ENCODE results near the gene ADK.

The ADK gene

GRCh38 chr10:74406006-74406405, 255.0 kb downstream of the ADK start:
- no peak overlapping the region for H3K4me3 ChIP-seq (ENCODE audit: low read depth, low read length)

GRCh38 chr10:74415146-74415839, 264.3 kb downstream of the ADK start:
- no peaks in the 10 kb centered on the region for H3K36me3 ChIP-seq (ENCODE audit: control insufficient read depth, insufficient read depth, low read length)
- H3K4me3 ChIP-seq (ENCODE audit: low read depth, low read length), result no peak overlapping the region
- no peak overlapping the region for H3K4me2 ChIP-seq (ENCODE audit: low read length)
- H3K79me2 ChIP-seq, result no peaks in the 10 kb centered on the region
- no peaks in the 10 kb centered on the region for H3K27me3 ChIP-seq (ENCODE audit: control insufficient read depth, insufficient read depth, low read length)
- H3K4me1 ChIP-seq, result no peaks in the 10 kb centered on the region
- no peak overlapping the region for H3K9ac ChIP-seq
- TF ChIP-seq CTCF (IDR thresholded peaks at IDR 0.05), result no peak
- no peak overlapping the region for H3K27ac ChIP-seq
- H3K9me3 ChIP-seq (ENCODE audit: control insufficient read depth, low read length), result no peaks in the 10 kb centered on the region
- H2AFZ ChIP-seq, result no peak overlapping the region

More at GRCh38 chr10:74406006-74406405, 255.0 kb downstream of the ADK start:
- no peaks in the 10 kb centered on the region for H3K79me2 ChIP-seq
- H3K27me3 ChIP-seq (ENCODE audit: control insufficient read depth, insufficient read depth, low read length), result no peaks in the 10 kb centered on the region
- no peak overlapping the region for H3K4me2 ChIP-seq (ENCODE audit: low read length)
- no peak for TF ChIP-seq CTCF (IDR thresholded peaks at IDR 0.05)
- H3K27ac ChIP-seq, result no peak overlapping the region
- no peaks in the 10 kb centered on the region for H3K4me1 ChIP-seq
- no peak overlapping the region for H2AFZ ChIP-seq
- H3K9me3 ChIP-seq (ENCODE audit: control insufficient read depth, low read length), result no peaks in the 10 kb centered on the region
- no peak overlapping the region for H3K9ac ChIP-seq
- H3K36me3 ChIP-seq (ENCODE audit: control insufficient read depth, insufficient read depth, low read length), result no peaks in the 10 kb centered on the region

GRCh38 chr10:74417397-74417796, 266.4 kb downstream of the ADK start:
- Histone ChIP-seq H3K36me3 (ENCODE audit: control insufficient read depth, insufficient read depth, low read length) (no peaks in the 10 kb centered on the region), H3K9me3 (ENCODE audit: control insufficient read depth, low read length) (no peaks in the 10 kb centered on the region), H3K4me3 (ENCODE audit: low read depth, low read length) (no peak overlapping the region), H3K27ac (no peak overlapping the region), H3K79me2 (no peaks in the 10 kb centered on the region), H3K27me3 (ENCODE audit: control insufficient read depth, insufficient read depth, low read length) (no peaks in the 10 kb centered on the region), H2AFZ (no peak overlapping the region), H3K9ac (no peak overlapping the region), H3K4me1 (no peaks in the 10 kb centered on the region), H3K4me2 (ENCODE audit: low read length) (no peak overlapping the region)
- no peak for TF ChIP-seq CTCF (IDR thresholded peaks at IDR 0.05)

- H3K4me3 ChIP-seq (ENCODE audit: low read depth, low read length), result no peak overlapping the region
- H3K9me3 ChIP-seq (ENCODE audit: control insufficient read depth, low read length), result no peaks in the 10 kb centered on the region
- H3K27me3 ChIP-seq (ENCODE audit: control insufficient read depth, insufficient read depth, low read length), result no peaks in the 10 kb centered on the region
- no peak overlapping the region for H3K9ac ChIP-seq
- no peak overlapping the region for H3K4me2 ChIP-seq (ENCODE audit: low read length)
- no peaks in the 10 kb centered on the region for H3K36me3 ChIP-seq (ENCODE audit: control insufficient read depth, insufficient read depth, low read length)
- no peak for TF ChIP-seq CTCF (IDR thresholded peaks at IDR 0.05)
- H3K27ac ChIP-seq, result no peak overlapping the region
- no peaks in the 10 kb centered on the region for H3K4me1 ChIP-seq
- H2AFZ ChIP-seq, result no peak overlapping the region
- H3K79me2 ChIP-seq, result no peaks in the 10 kb centered on the region
Measured at GRCh38 chr10:74418285-74418872, 267.4 kb downstream of the ADK start.

GRCh38 chr10:74419491-74419951, 268.5 kb downstream of the ADK start:
- H3K4me2 ChIP-seq (ENCODE audit: low read length), result no peak overlapping the region
- no peaks in the 10 kb centered on the region for H3K27me3 ChIP-seq (ENCODE audit: control insufficient read depth, insufficient read depth, low read length)
- no peak for TF ChIP-seq CTCF (IDR thresholded peaks at IDR 0.05)
- H3K9me3 ChIP-seq (ENCODE audit: control insufficient read depth, low read length), result no peaks in the 10 kb centered on the region
- H3K36me3 ChIP-seq (ENCODE audit: control insufficient read depth, insufficient read depth, low read length), result no peaks in the 10 kb centered on the region
- H3K79me2 ChIP-seq, result no peaks in the 10 kb centered on the region
- no peak overlapping the region for H3K9ac ChIP-seq
- H3K4me1 ChIP-seq, result no peaks in the 10 kb centered on the region
- no peak overlapping the region for H3K4me3 ChIP-seq (ENCODE audit: low read depth, low read length)
- H2AFZ ChIP-seq, result no peak overlapping the region
- H3K27ac ChIP-seq, result no peak overlapping the region

Measured in parathyroid adenoma (tissue), 2 donors.